GM12891 (cell line): ENCODE results near the gene SARDH.

ENCODE experiments used
- POLR2A ChIP-seq: IDR thresholded peaks from 2 replicates; pipeline ENCODE4 v1.6.1; 2011; ENCODE audit warnings: low read depth, low read length, control low read depth
- POLR2AphosphoS5 ChIP-seq: IDR thresholded peaks from 2 replicates; pipeline ENCODE4 v1.6.1; 2011; ENCODE audit warnings: low read depth, low read length, control low read depth
- POU2F2 ChIP-seq: IDR thresholded peaks from 2 replicates; pipeline ENCODE4 v1.6.1; 2011; ENCODE audit warnings: low read depth, mild to moderate bottlenecking, control low read depth, low read length, moderate library complexity
- SPI1 ChIP-seq: IDR thresholded peaks from 2 replicates; pipeline ENCODE4 v1.6.1; 2011; ENCODE audit warnings: low read depth, low read length, control low read depth
- TAF1 ChIP-seq: IDR thresholded peaks from 2 replicates; pipeline ENCODE4 v1.6.1; 2011; ENCODE audit warnings: low read depth, low read length, control low read depth

- TF ChIP-seq POLR2A (no peak), POLR2AphosphoS5 (no peak), TAF1 (no peak), POU2F2 (no peak), SPI1 (no peak)
Observed at GRCh38 chr9:133742849-133743444, 4.8 kb upstream of the SARDH start.
